GM21576 (cell line): ENCODE measurements around the gene EFHD2.
"Not testable (repeated sequence)": the region's sequence is repeated elsewhere in the genome, so short reads cannot be mapped to it uniquely, and the experiment has no call there.

Experiments
- ATAC-seq: cut with Tn5 transposase; IDR thresholded peaks from one replicate; pipeline ENCODE4 v1.9.1; 2021; ENCODE audit warnings: mild to moderate bottlenecking, moderate library complexity; ENCODE audit not compliant: unreplicated experiment

EFHD2 gene

DNA sequence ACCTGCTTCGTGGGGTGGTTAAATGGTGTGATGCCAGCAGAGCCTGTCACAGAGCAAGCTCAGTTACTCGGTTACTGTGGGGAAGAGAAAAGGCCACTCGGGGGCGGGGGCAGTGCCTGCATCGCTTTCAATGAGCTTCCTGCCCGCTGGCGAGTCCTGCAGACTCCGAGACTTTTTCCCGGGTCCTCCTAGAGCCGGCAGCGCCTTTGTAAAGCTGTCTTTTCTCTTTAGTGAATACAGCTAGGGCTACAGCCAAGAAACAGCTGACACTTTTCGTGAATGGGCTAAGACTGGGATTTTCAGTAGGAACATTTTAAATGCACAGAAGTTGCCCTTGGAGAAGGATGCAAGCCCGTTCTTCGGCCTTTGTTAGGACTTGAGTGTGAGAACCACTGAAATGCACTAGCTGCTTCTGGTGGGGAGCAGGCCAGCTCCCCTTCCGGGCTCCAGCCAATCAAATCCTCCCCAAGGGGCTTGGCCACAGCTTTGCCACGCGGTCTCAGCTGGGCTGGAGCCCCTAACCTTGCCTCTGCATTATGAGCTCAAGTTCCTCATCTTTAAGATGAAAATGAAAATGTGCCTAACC lies 23.4 kb upstream of the EFHD2 start:
- ATAC-seq, result no peak

DNA sequence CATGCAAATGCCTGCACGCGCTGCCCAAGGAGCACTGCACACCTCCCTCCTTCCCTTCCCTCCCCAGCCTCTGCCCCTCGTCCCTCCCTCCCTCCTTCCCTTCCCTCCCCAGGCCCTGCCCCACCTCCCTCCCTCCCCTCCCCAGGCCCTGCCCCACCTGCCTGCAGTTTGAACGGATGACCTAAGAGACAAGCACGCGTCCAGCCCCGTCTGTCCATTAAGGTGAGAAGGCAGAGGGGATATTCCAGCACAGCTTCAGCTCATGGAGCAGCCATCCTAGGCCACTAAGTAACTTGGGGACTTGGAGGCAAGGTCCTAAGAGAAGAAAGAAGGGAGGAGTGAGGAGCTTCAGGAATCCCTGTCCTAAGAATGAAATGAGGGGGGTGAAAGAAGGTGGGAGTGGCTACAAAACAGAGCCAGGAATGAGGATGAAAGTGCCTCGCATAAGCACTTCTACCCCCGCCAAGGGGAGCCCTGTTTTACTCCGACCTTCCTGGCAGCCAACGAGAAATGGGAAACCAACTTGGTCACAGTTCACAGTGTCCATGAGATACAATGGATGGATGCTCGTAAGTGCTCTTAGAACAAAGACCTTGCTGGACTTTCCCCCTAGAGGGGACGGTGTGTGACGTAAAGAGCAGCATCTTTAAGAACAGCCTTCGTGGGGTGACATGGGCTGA lies 21.3 kb upstream of the EFHD2 start:
- no peak for ATAC-seq

DNA sequence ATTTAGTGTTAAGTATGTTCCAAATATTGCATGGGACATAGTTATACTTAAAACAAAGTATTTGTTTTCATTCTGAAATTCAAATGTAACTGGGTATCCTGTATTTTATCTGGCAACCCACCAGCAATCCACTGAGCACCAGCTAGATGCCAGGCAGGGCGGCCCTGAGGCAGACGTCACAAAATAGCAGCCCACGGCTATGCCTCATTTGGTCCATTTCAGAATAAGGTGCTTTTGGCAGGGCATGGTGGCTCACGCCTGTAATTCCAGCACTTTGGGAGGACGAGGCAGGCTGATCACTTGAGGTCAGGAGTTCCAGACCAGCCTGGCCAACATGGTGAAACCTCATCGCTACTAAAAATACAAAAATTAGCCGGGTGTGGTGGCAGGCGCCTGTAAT lies 19.9 kb upstream of the EFHD2 start:
- not testable (repeated sequence) for ATAC-seq

DNA sequence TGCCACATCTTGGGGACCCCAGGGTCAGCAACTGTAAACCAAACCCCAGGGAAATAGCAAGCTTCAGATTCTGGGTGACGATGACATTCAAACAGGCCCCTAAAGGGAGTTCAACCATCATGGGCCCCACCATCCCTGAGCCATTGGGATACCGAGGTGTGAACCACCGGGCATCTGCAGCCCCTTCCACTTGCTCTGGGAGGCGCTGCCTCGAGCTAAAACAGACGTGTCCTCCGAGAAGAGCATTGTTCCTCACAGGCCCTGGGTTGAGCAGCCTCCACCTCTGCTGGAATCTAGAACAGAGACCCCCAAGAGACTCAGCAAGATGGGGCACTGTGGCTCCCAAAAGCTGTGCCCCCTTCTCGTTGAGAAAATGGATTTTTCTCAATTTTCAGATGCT lies 19.0 kb upstream of the EFHD2 start:
- ATAC-seq, result no peak

DNA sequence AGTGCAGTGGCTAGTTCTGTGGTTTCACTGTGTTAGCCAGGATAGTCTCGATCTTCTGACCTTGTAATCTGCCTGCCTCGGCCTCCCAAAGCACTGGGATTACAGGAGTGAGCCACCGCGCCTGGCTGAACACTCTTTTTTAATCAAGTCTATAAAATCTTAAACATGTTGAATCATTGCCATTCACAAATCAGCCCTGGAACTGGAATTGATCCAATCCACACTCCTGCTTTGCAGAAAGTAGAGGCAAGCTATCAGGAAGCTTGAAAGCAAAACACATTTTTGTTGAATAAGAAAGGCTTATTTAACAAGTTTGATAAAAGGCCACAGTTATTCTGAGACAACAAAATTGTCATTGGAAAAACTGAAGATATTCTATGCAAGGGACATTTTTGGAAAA lies 18.3 kb upstream of the EFHD2 start:
- ATAC-seq, result no peak

DNA sequence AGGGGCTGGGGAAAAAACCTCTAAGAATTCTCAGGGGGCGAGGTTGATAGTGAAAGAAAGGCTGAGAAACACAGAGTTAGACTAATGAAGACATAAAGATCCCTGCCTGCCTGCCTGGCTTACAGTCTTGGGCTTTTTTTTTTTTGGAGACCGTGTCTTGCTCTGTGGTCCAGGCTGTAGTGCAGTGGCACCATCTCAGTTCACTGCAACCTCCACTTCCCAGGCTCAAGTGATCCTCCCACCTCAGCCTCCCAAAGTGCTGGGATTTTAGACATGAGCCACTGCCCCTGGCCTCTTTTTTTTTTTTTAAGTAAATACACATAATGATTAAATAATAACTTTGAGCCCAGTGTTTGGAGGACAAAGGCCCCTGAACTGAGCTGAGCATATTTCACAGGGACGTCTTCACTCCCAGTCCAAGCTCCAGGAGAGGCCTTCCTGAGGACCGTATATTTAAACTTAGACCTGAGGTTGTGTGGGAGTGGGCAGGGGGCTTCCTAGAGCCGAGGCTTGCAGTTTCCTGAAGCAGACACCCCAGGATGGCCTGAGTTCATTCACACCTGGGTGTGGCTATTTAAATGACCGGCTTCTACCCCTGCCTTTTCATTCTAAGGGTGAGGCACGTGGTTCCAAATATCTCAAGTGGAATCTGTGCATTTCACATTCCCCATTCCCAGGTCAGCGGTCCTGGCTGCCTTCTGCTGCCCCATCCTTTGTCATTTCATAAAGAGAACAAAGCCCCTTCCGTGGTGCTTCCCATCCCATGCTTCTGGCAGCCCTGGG lies 16.0 kb upstream of the EFHD2 start:
- no peak for ATAC-seq

DNA sequence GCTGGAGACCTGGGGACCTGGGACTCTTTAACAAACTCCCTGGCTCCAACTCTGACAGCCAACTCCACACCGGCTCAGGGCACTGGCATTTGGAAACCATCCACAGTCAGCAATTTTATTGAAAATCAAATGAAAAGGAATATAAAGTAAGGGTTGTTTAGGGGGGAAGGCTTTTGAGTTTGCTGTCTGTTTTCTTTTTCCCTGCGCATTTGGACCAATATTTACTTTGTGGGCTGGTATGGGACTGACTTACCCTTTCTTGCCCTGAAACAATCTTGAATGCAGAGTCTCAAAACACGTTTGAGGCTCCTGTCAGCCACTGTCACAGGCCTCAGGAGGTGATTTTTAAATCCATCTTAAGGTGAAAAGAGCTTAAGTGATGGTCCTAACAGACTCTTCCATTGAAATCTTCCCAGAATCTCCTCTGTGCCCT lies 15.4 kb upstream of the EFHD2 start:
- ATAC-seq, result no peak

DNA sequence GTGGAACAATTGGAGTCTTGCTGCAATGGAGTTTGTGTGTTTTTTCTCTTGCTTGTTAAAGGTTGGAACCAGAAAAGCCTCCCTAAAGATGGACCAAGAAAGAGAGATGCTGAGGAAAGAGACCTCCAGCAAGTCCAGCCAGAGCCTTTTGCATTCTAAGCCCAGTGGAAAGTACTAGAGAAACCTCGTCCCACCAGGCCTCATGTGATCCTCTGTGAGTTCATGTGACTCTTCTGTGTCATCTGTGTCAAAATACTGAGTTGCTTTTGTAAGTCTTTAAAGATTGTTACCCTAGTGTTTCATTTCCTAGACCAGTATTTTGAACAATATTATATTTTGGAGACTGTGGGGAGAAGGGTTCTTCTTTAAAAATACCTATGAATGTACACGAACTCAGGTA lies 12.5 kb upstream of the EFHD2 start:
- ATAC-seq, result no peak

DNA sequence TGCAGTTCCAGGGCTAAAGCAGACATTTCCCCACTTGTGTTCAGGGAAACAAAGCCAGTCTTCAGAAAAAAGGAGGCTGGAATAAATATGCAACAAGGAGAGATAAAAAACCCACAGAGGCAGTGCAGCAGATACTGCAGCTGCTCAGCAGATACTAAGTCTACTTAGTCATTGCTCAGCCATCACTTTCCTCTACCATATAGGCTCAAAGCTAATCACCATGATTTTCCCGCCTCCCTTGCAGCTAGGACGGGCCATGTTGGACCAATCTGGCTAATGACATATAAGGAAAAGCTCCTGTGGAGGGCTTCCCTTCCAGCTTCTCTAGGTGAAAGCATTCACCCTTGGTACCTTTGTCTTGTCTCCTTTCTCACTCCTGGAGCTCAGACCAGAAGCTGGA lies 10.0 kb upstream of the EFHD2 start:
- no peak for ATAC-seq

DNA sequence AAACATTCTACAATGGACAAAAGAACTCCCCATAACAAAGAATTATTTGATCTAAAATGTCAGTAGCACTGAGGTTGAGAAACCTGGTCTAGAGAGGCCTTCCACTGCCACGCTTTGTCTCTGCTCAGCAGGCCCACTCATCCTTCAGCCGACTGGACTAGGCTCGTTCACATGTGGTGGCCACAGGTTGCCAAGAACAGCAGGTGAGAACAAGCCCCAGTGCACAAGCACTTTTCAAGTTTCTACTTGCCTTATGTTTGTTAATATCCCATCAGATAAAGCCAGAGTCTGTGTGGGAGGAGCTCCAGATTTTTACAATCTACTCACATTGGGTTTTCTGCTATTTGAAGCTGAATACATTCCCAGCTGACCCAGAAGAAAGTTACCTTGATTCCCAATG lies 9.1 kb upstream of the EFHD2 start:
- no peak for ATAC-seq

DNA sequence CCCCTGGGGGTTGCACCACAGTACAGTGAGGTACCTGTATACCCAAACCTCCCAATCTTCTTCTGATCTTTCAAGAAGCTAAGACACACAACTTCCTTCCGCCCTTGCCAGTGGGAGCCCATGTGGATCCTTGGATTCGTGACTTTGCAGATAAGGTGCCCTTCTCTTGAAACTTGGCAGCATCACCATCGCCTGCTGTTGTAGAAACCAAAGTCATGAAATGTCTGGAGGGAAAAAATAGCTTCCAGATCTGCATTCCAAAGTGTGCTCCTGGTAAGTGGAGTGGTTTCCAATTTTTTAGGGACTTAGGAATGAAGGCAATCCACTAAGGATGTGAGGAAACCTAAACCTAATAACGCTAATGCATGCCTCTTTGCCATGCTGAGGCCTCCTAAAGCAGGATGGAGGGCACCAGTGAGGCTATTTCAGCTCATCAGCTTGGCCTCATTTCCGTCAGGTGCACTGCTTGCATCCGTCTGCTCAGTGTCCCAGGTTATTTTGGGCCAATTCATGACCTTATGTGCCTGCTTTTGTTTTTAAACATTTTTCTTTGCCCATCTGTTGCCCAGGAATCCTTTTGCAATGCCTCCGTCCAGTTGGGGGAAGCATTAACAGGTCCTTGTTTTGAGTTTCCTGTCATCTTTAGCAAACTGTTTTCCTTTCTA lies 8.2 kb upstream of the EFHD2 start:
- no peak for ATAC-seq

DNA sequence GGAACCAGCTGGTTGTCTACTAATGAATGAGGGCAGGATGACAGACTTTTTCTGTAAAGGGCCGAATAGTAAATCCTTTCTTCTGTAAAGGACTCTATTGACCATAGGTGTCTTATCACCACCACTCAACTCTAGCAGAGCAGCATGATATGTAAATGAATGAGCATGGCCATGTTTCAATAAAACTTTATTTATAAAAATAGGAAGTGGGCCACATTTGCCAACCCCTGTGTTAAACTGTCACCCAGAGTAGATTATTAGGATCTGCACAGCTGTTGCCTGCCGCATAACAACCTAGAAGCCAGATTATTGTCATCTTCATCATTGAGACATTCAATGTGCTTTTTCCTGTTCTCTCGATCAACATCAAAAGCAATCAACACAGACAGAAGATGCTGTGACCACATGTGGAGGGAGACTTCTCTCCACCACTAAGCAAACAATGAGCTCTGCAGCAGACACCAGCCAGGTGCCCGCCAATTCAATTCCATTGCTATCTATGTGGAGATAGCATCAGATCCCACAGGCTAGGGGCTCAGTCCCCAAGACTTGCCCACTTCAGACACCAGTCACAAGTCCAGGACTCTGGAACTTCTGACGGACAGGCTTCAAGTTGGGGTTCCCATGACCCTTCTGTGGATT lies 6.8 kb upstream of the EFHD2 start:
- no peak for ATAC-seq

DNA sequence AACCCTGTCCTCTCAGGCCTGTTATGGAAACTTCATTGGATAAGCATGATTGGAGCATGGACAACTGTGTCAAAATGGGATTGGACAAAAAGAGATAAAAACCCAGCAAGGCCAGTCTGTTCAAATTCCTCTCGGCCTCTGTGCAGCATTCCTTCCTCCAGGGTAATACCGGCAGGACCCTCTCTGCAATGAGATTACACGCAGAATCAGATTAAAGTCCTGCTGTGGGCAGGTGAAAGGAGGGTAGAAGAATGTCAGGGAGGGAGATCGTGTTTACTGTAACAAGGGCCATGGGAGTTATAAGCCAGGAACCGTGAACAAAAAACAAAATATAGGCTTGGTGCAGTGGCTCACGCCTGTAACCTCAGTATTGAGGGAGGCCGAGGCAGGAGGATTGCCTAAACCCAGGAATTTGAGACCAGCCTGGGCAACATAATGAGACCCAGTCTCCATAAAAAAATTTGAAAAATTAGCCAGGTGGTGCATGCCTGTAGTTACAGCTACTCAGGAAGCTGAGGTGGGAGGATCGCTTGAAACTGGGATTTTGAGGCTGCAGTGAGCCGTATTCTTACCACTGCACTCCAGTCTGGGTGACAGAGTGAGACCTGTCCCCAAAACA lies 5.6 kb upstream of the EFHD2 start:
- no peak for ATAC-seq

DNA sequence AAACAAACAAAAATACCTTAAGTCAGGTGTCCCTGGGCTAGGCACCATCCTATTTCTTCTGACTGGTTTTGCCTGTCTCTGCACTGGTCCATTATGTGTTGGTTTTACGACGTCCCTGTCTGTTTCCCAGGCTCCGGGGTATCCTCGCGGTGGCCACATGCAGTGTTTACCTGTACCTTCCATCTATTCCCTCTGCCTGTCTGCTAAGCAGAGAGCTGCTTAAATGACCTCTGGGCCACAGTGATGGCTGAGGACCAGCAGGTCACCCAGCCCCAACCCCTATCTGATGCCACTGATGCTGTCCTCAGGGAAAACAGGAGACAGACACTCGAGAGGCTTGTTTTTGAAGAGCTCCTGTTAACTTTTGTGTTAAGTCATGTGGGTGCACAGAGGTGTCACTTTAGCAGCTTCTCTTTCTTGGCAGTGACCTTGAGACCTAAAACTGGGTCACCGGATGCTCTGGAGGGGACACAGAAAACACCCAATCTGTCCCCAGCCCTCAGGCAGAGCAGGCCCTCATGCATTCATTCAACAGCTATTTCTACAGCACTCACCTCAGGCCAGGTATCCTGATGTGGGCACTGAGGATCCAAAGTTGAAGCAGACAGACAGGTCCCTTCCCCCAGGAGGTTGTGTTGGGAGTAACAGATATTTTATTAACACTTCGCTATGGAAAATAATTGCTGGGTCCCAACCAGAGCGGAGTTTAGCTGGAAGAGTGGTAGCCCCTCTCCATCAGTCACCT lies 4.4 kb upstream of the EFHD2 start:
- ATAC-seq, result no peak

DNA sequence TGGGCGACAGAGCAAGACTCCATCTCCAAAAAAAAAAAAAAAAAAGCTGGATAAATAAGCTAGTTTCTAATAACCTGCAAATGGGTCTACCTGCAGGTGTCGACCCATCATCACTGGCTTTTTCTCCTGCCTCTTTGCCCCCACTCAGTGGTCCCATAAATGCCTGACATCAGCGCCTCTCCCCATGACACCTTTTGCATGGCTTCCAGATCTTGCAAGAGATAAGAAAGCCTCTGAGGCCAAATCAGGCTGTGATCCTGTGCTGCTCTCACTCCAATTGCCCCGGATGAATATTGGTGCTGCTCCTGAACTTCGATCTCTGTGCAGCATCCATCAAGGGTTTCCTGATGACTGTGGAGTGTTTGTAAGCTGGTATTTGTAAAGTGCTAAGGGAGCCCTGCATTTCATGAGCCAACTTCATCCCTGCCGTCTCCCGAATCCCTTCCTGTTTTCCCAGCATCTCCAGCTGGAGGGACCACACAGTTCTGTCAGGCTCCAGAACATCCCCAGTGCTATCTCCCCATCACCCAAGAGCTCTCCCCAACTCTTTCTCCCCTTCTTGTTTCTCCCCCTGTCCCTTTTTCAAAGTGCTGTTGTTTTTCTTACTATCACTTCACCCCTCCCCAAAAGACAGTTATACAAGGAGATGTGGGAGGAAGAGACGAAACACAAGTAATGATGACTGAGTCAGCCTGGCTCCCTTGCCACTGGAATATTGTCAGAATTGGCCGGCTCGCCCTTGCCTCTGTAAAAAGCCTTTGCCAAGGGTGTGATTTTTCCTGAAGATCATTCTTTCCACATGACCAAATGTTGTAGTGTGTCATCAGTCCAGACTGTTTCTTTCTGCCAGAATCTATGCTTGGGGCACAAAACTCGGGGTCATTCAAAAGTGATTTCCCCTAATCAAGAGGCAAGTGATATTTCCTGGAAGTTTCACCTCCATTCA lies 2.8 kb upstream of the EFHD2 start:
- no peak for ATAC-seq

DNA sequence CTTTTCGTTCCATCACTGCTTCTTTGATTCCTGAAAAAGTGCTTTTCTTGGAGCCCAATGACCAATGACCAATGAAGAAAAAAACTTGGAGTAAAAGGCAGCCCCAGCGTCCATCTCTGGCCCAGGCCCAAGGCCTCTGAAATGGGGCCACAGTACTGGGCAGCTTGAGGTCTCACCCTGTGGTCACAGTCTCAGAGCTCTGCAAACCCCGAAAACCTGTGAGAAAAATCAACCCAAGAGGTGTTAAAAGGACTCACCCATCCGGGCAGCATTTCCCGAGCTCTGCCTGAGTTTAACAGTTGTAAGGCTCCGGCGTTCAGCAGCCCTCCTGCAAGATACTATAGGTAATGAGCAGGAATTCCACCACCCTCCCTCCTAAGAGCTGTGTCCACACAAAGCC lies 2.1 kb upstream of the EFHD2 start:
- no peak for ATAC-seq

DNA sequence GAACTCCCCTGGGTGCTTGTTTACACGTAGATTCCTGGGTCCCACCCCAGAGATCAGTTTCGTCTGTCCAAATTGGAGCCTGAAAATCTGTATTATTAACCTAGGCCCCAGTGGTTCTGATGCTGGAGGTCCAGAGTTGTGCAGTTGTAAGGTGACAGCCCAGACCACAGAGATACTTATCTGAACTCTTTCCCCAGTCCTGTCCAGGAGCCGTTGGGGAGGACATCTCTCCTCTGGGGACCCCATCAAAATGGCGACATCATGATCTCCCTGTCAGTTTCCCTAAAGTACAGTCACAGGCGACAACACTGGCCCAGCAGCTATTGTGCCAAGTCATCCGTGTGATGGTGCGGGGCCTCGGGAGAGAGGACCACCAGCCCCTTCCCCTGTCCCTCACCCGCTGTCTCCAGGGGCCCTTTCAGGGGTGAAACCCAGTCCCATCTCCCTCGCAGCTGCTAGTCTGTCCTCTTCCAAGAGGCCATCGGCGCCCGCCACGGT lies 749 bp upstream of the EFHD2 start:
- ATAC-seq, result no peak

DNA sequence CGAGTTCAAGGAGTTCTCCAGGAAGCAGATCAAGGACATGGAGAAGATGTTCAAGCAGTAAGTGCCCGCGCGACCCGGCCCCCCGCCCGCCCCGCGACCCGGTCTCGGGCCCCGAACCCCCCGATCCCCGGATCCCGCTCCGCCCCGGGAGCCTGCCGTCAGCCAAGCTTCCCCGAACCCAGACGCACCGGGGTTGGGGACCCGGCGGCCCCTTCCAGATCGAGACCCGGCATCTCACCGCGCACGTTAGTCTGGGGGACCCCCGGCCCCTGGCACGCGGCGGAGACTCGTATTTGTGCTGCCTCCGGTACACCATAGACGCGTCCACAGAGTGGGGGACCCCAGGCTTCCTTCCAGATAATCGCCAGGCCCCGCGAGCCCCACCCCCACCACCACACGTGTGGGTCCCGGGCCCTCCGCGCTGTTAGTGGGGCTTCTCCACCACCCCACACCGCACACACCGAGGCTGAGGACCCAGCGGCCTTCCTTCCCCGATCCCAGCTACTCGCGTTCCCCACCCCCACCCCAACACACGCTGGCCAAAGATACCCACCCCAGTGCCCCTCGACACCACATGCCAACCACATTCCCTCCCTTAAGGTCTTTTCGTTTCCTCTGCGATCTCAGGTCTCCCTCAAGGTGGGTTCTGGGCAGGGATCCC lies 665 bp downstream of the EFHD2 start:
- no peak for ATAC-seq
